ENCODE data around the gene MTA1.

DNA sequence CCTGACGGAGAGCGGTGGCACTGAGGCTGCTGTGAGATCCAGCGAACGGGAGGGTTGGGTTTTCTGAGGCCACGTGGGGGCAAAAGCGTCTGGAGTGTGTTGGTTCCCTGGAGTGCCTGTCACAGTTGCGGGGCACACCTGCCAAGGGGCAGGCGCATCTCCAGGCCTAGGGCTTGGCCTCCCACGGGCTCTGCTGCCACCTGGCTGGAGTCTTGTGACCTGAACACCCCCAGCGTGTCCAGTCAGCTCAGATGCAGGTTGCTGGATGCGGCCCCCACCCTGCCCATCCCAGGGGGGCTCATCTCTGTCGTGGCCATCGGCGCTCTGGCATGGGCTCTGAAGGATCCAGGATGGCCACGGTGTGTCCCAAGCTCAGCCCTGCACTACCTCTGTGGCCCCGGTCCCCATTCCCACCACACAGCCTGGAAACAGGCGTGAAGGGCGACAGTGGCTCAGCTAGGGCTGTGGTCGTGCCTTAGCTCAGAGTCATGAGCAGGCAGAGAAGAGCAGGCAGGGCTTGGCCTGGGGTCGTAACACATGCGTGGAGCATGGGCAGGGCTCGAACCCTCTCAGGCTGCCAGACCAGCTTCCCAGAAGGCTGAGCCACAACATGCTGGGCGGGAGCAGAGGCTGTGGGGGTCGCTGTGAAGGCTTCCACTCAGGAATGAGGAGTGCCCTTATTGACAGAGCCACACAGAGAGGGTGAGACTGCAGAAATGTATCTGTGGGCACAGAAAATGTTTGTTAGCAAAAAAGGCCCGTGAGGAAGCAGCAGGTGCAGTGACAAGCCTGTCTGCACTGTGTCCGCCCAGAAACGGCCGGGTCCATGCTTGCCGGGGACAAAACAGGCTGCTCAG lies 31.5 kb downstream of the MTA1 start:
- no peak for TF ChIP-seq HDAC2 (IDR thresholded peaks at IDR 0.05)
- no peak for TF ChIP-seq REST (IDR thresholded peaks at IDR 0.05)
- TF ChIP-seq, protein P1, sequence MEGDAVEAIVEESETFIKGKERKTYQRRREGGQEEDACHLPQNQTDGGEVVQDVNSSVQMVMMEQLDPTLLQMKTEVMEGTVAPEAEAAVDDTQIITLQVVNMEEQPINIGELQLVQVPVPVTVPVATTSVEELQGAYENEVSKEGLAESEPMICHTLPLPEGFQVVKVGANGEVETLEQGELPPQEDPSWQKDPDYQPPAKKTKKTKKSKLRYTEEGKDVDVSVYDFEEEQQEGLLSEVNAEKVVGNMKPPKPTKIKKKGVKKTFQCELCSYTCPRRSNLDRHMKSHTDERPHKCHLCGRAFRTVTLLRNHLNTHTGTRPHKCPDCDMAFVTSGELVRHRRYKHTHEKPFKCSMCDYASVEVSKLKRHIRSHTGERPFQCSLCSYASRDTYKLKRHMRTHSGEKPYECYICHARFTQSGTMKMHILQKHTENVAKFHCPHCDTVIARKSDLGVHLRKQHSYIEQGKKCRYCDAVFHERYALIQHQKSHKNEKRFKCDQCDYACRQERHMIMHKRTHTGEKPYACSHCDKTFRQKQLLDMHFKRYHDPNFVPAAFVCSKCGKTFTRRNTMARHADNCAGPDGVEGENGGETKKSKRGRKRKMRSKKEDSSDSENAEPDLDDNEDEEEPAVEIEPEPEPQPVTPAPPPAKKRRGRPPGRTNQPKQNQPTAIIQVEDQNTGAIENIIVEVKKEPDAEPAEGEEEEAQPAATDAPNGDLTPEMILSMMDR (IDR thresholded peaks at IDR 0.05): no peak
- no peak for TF ChIP-seq JUN (IDR thresholded peaks at IDR 0.05)
- TF ChIP-seq ZNF302 (CRISPR knock-in tag; IDR thresholded peaks at IDR 0.05): no peak
